HepG2 (cell line): ENCODE results near the gene PAQR3. TPM values are rescaled to one million over a fixed set of nuclear protein-coding genes. Genes with fewer than 3 reads are reported as not detected.
A peak's percentile ranks its signal among the peaks of the same experiment; 100 is the strongest.

Experiments used
- ATAC-seq: fragments of 200-7000 bp; cut with Tn5 transposase; 3 replicates; pipeline ENCODE4 v1.9.1; 2020; ENCODE audit warnings: mild to moderate bottlenecking, moderate library complexity
- BruUV-seq: library from RNA; stranded (reverse); fragments of 400-500 nt; replicated peaks from 2 replicates; lab custom pipeline; 2021; lab: Mats Ljungman, UMichigan
- CTCF ChIA-PET: fragments of 300-600 bp; formaldehyde crosslinking; extraction: SDS; loops from one replicate; lab custom pipeline; 2021; ENCODE audit warnings: low total read pairs, inconsistent platforms, low intra/inter-chr PET ratio; lab: Yijun Ruan, JAX
- POLR2A ChIA-PET: fragments of 350-600 bp; sonication (Branson Sonifier 250); formaldehyde crosslinking; loops from one replicate; lab custom pipeline; 2020; ENCODE audit warnings: antibody characterized with exemption, inconsistent platforms; lab: Yijun Ruan, JAX
- DNase-seq: peaks from one replicate; pipeline ENCODE4 v3.0.0-alpha.2; 2015; ENCODE audit warnings: low spot score
- FAIRE-seq: peaks from 3 replicates; lab custom pipeline; 2011; peaks lifted over from hg19 to GRCh38; lab: Jason Lieb, UNC
- H2AFZ ChIP-seq: one replicate; pipeline ENCODE4 v1.6.1; 2011; ENCODE audit warnings: low read length, inconsistent platforms
- H3K27ac ChIP-seq: fragments of 300-600 bp; 3 replicates; pipeline ENCODE4 v1.8.0; 2011; ENCODE audit warnings: mixed run types, mild to moderate bottlenecking, mixed read lengths, low read length, inconsistent platforms; ENCODE audit not compliant: insufficient read depth; ENCODE audit errors: extremely low read length
- H3K27me3 ChIP-seq, 2 experiments: fragments of 200-600 bp in 1 of 2; 2 replicates in 1 of 2; 3 replicates in 1 of 2; pipeline versions ENCODE4 v1.6.0 to v1.8.0; 2011; ENCODE audit warnings: low read length in 2 of 2, mild to moderate bottlenecking in 2 of 2, moderate library complexity in 2 of 2, inconsistent platforms in 1 of 2; ENCODE audit not compliant: insufficient read depth in 2 of 2, control insufficient read depth in 1 of 2
- H3K36me3 ChIP-seq, 2 experiments: fragments of 200-600 bp in 1 of 2; replicated peaks in 1 of 2; 2 replicates in 1 of 2; 3 replicates in 1 of 2; pipeline versions ENCODE4 v1.5.1 to v1.8.0; 2011; ENCODE audit warnings: low read length in 2 of 2, inconsistent platforms in 1 of 2; ENCODE audit not compliant: insufficient read depth in 2 of 2, control insufficient read depth in 1 of 2
- H3K4me1 ChIP-seq: 2 replicates; pipeline ENCODE4 v1.5.1; 2012; ENCODE audit warnings: low read length, inconsistent platforms; ENCODE audit not compliant: insufficient read depth
- H3K4me2 ChIP-seq: 2 replicates; pipeline ENCODE4 v1.6.0; 2011; ENCODE audit warnings: low read depth, low read length, inconsistent platforms
- H3K4me3 ChIP-seq, 3 experiments: fragments of 200-600 bp in 1 of 3; sonication (generic), shearing (Covaris generic) in 1 of 3; replicated peaks in 1 of 3; 2 replicates each; pipeline ENCODE4 v1.5.1; 2011 to 2016; ENCODE audit warnings: low read length in 3 of 3, inconsistent platforms in 2 of 3, low read depth in 2 of 3, mild to moderate bottlenecking in 2 of 3, control low read depth in 1 of 3, mixed read lengths in 1 of 3; ENCODE audit not compliant: insufficient read depth in 1 of 3
- H3K79me2 ChIP-seq: one replicate; pipeline ENCODE4 v1.6.1; 2011; ENCODE audit warnings: low read length, inconsistent platforms; ENCODE audit not compliant: insufficient read depth
- H3K9ac ChIP-seq: 2 replicates; pipeline ENCODE4 v1.6.0; 2011; ENCODE audit warnings: mild to moderate bottlenecking, low read depth, low read length, inconsistent platforms; ENCODE audit not compliant: insufficient read depth
- H3K9me3 ChIP-seq: 2 replicates; pipeline ENCODE4 v1.5.1; 2012; ENCODE audit warnings: mild to moderate bottlenecking, low read length
- H4K20me1 ChIP-seq: 2 replicates; pipeline ENCODE4 v1.6.0; 2011; ENCODE audit warnings: inconsistent platforms, mild to moderate bottlenecking, low read length, moderate library complexity; ENCODE audit not compliant: insufficient read depth
- FLYWCH1 ChIP-seq: sonication (generic); formaldehyde crosslinking; IDR thresholded peaks from 2 replicates; pipeline ENCODE4 v1.8.1; 2023; ENCODE audit warnings: mild to moderate bottlenecking, missing genetic modification reagents
- HIVEP1 ChIP-seq: sonication (generic); formaldehyde crosslinking; IDR thresholded peaks from 2 replicates; pipeline ENCODE4 v1.4.0; 2020; ENCODE audit warnings: mild to moderate bottlenecking, missing genetic modification reagents
- MEF2D ChIP-seq: sonication (generic); formaldehyde crosslinking; IDR thresholded peaks from 2 replicates; pipeline ENCODE4 v1.5.1; 2020; ENCODE audit warnings: mild to moderate bottlenecking, missing genetic modification reagents
- NR2F1 ChIP-seq, 2 experiments: fragments of 450-650 bp in 1 of 2; formaldehyde crosslinking in 1 of 2; IDR thresholded peaks; 2 replicates each; pipeline versions ENCODE4 v1.5.0 to v1.6.1; 2016 to 2020; ENCODE audit warnings: mild to moderate bottlenecking in 1 of 2, missing compliant biosample characterization in 1 of 2, missing genetic modification reagents in 1 of 2, moderate library complexity in 1 of 2
- PAX8 ChIP-seq: sonication (generic); formaldehyde crosslinking; IDR thresholded peaks from 2 replicates; pipeline ENCODE4 v1.8.0; 2022; ENCODE audit warnings: mild to moderate bottlenecking, missing genetic modification reagents, borderline replicate concordance
- RBM22 ChIP-seq: fragments of 200-400 bp; formaldehyde crosslinking; optimal IDR thresholded peaks from 2 replicates; pipeline ENCODE3; 2017; ENCODE audit warnings: mild to moderate bottlenecking, low read length, moderate library complexity
- SSRP1 ChIP-seq: IDR thresholded peaks from 2 replicates; pipeline ENCODE4 v1.6.1; 2016; ENCODE audit warnings: control low read depth
- THRA ChIP-seq: sonication (generic); formaldehyde crosslinking; IDR thresholded peaks from 2 replicates; pipeline ENCODE4 v1.4.0; 2020; ENCODE audit warnings: missing genetic modification reagents, borderline replicate concordance
- ZBTB14 ChIP-seq: sonication (generic); formaldehyde crosslinking; IDR thresholded peaks from 2 replicates; pipeline ENCODE4 v1.4.0; 2020; ENCODE audit warnings: missing genetic modification reagents
- ZFY ChIP-seq: sonication (generic); formaldehyde crosslinking; IDR thresholded peaks from 2 replicates; pipeline ENCODE4 v1.4.0; 2020; ENCODE audit warnings: missing genetic modification reagents
- ZNF142 ChIP-seq: sonication (generic); formaldehyde crosslinking; IDR thresholded peaks from 2 replicates; pipeline ENCODE4 v1.4.0; 2020; ENCODE audit warnings: missing genetic modification reagents
- ZNF234 ChIP-seq: sonication (generic); formaldehyde crosslinking; conservative IDR thresholded peaks from 2 replicates; pipeline ENCODE4 v1.5.1; 2020; ENCODE audit warnings: mild to moderate bottlenecking, missing genetic modification reagents
- ZNF331 ChIP-seq: sonication (generic); formaldehyde crosslinking; IDR thresholded peaks from 2 replicates; pipeline ENCODE4 v1.4.0; 2020; ENCODE audit warnings: missing genetic modification reagents
- ZNF562 ChIP-seq: sonication (generic); formaldehyde crosslinking; IDR thresholded peaks from 2 replicates; pipeline ENCODE4 v1.8.0; 2022; ENCODE audit warnings: missing genetic modification reagents, borderline replicate concordance
- ZSCAN25 ChIP-seq: sonication (generic); formaldehyde crosslinking; IDR thresholded peaks from 2 replicates; pipeline ENCODE4 v1.8.0; 2022; ENCODE audit warnings: mild to moderate bottlenecking, missing genetic modification reagents
- WGBS: methylation state at CpG from one replicate; pipeline ENCODE4 v1.1.6; 2017; ENCODE audit warnings: low lambda C conversion rate; 5-methylcytosine and 5-hydroxymethylcytosine counted together
- in situ Hi-C: cut with HindIII; loops from 2 replicates; pipeline ENCODE4 v1.10.0; 2017; ENCODE audit warnings: low pct_unique_long_range_greater_than_20kb; ENCODE audit not compliant: extremely low pct_ligation_motif_present
- intact Hi-C: fragments of 100-400 bp; cut with micrococcal nuclease; formaldehyde crosslinking; loops from one replicate; pipeline ENCODE4 v1.10.0; 2022; ENCODE audit not compliant: unreplicated experiment
- polyA plus RNA-seq, 8 experiments: library from polyadenylated mRNA; depleted of rRNA in 3 of 8; stranded (reverse) in 7 of 8; unstranded in 1 of 8; fragments of >200 nt; fragmentation: Illumina TruSeq in 4 of 8; extraction: Trizol in 4 of 8; gene quantifications; 2 replicates each; pipeline versions ENCODE4 v1.2.1 to v1.2.3, GENCODE V29; 2011 to 2016; ENCODE audit warnings: low read depth in 4 of 8, missing spikeins in 1 of 8, mixed read lengths in 1 of 8; ENCODE audit not compliant: insufficient read depth in 1 of 8
- total RNA-seq, 5 experiments: library from RNA; depleted of rRNA; stranded (reverse); fragments of >200 nt; fragmentation: Illumina TruSeq; extraction: Trizol; gene quantifications; 2 replicates each; pipeline ENCODE4 v1.2.3, GENCODE V29; 2016; ENCODE audit warnings: low read depth in 1 of 5

Gene PAQR3
- total and polyA plus RNA-seq, 2 of the 13 experiments (the other 11 are each of a cell fraction or from before 2014, with no cell fraction given): 9.9 to 13.6 TPM

GRCh38 chr4:78864405-78865024, 74.7 kb downstream of the PAQR3 start (continued):
- no peak for TF ChIP-seq ZNF234 (CRISPR knock-in tag)
- no peak for TF ChIP-seq ZSCAN25 (CRISPR knock-in tag)

- 85% methylated on average over 2 of the region's 2 CpGs for WGBS
- Histone ChIP-seq H3K9me3 (peaks cover 15% of the 10 kb centered on the region), H4K20me1 (no peaks in the 10 kb centered on the region), H3K4me2 (no peak overlapping the region), H3K4me1 (peaks cover 27% of the 10 kb centered on the region), H3K36me3 (peaks cover 1 to 14% of the 10 kb centered on the region in 2 experiments; a peak in 1 of 5 replicates), H3K4me3 (no peak overlapping the region), H3K9ac (no peak overlapping the region), H3K27ac (peak overlapping the region; percentile 28), H2AFZ (no peak overlapping the region), H3K79me2 (no peaks in the 10 kb centered on the region), H3K27me3 (no peaks in the 10 kb centered on the region)
- in situ Hi-C loops: loop anchor here (5.0 to 25.0 kb wide), 2 partner anchors 252 to 902 kb away; no protein-coding TSS in a partner anchor
- no peak for DNase-seq
- ChIA-PET POLR2A (interaction anchor here (2.4 kb wide), 1 partner anchor 87 kb away, joined by 13 read pairs; the partner anchor contains the start of gene BMP2K), CTCF (interaction anchor here (1.8 to 2.5 kb wide), 2 partner anchors 219 to 252 kb away, joined by 14 to 15 read pairs; no protein-coding TSS in a partner anchor)
- no peak for ATAC-seq
- intact Hi-C loops: loop anchor here (1.0 to 10.0 kb wide), 4 partner anchors 220 to 909 kb away; no protein-coding TSS in a partner anchor
- no TSS peak for BruUV-seq
- no peak for FAIRE-seq
- no peak for TF ChIP-seq ZNF142 (CRISPR knock-in tag)
- TF ChIP-seq THRA (CRISPR knock-in tag): no peak
- no peak for TF ChIP-seq ZNF562 (CRISPR knock-in tag)
- TF ChIP-seq RBM22: no peak
- TF ChIP-seq ZBTB14 (CRISPR knock-in tag): no peak
- TF ChIP-seq NR2F1 (CRISPR knock-in tag; IDR thresholded peaks at IDR 0.05): no peak
- TF ChIP-seq HIVEP1: no peak
- no peak for TF ChIP-seq ZNF331 (CRISPR knock-in tag)
- no peak for TF ChIP-seq FLYWCH1 (CRISPR knock-in tag)
- no peak for TF ChIP-seq PAX8 (CRISPR knock-in tag)
- TF ChIP-seq MEF2D (CRISPR knock-in tag): no peak
- no peak for TF ChIP-seq ZFY
- TF ChIP-seq SSRP1 (CRISPR knock-in tag): no peak
Measured at GRCh38 chr4:78863991-78864390, 75.2 kb downstream of the PAQR3 start.
